Bronchus fibroblast of lung (primary cell): ENCODE results near the gene SCGB1D2. TPM values are rescaled to one million over a fixed set of nuclear protein-coding genes. Genes with fewer than 3 reads are reported as not detected.

Source experiments
- total RNA-seq: library from RNA; depleted of rRNA; stranded (reverse); fragments of >200 nt; gene quantifications from 2 replicates; pipeline ENCODE4 v1.2.3, GENCODE V29; 2015

The SCGB1D2 gene
- total RNA-seq, result not detected in 2 replicates

DNA sequence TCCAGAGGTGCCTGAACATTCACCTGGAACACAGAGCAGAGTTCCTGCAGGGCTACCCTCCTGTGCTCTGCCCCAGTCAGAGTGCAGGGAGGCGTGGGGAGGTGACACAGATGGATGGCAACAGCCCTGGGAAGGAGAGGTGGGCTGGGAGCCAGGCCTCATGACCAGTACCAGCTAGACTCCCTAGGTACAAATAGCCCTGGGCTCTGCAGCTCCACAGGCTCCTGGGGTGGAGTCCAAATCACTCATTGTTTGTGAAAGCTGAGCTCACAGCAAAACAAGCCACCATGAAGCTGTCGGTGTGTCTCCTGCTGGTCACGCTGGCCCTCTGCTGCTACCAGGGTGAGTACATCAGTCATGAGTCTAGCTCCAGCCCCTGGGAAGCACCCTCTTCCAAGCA lies at the start of gene SCGB1D2:
Gene SCGB1D2 (plus strand): TSS at position 219 of the 400 bp plus-strand sequence. CDS start 69 bp downstream, at position 288.

GRCh38 chr11:62269654-62270278 lies 27.7 kb downstream of the SCGB1D2 start, which contains the start of gene SCGB2A2:
SCGB2A2 (plus strand) TSS chr11:62270158; CDS start chr11:62270217, 59 bp downstream.

Other genes with a start within 250 kb of the SCGB1D2 start
- 53.6 and 60.4 TPM in 2 replicates for gene INCENP, start 118.2 kb upstream of the SCGB1D2 start, total RNA-seq
- not detected in 2 replicates for gene SCGB1D1, start 52.0 kb upstream of the SCGB1D2 start, total RNA-seq
- gene SCGB2A1, start 33.6 kb upstream of the SCGB1D2 start, total RNA-seq, result not detected in 2 replicates
- not detected in 2 replicates for gene SCGB2A2, start 27.9 kb downstream of the SCGB1D2 start, total RNA-seq
- gene SCGB1D4, start 56.8 kb downstream of the SCGB1D2 start, total RNA-seq, result not detected in 2 replicates
- 1.8 and 3.1 TPM in 2 replicates for gene ASRGL1, start 95.2 kb downstream of the SCGB1D2 start, total RNA-seq
- not detected in 2 replicates for gene SCGB1A1, start 176.8 kb downstream of the SCGB1D2 start, total RNA-seq